Astrocyte (in vitro differentiated cells and primary cell): Measurements from ENCODE around the gene GPX1. TPM values are rescaled to one million over a fixed set of nuclear protein-coding genes. Genes with fewer than 3 reads are reported as not detected.

Experiments
- DNase-seq: peaks from one replicate; pipeline ENCODE4 v3.0.0-alpha.2; 2010; ENCODE audit warnings: low read depth
- FAIRE-seq: peaks from 2 replicates; lab custom pipeline; 2011; peaks lifted over from hg19 to GRCh38; lab: Jason Lieb, UNC
- H2AFZ ChIP-seq: 2 replicates; pipeline ENCODE4 v1.6.0; 2012; ENCODE audit warnings: low read depth, low read length, inconsistent platforms
- H3K27ac ChIP-seq: 2 replicates; pipeline ENCODE4 v1.5.1; 2011; ENCODE audit warnings: low read depth, low read length, inconsistent platforms
- H3K27me3 ChIP-seq: 2 replicates; pipeline ENCODE4 v1.6.0; 2011; ENCODE audit warnings: low read length, inconsistent platforms; ENCODE audit not compliant: insufficient read depth
- H3K36me3 ChIP-seq: 2 replicates; pipeline ENCODE4 v1.5.1; 2011; ENCODE audit warnings: low read length, inconsistent platforms; ENCODE audit not compliant: insufficient read depth
- H3K4me1 ChIP-seq: 2 replicates; pipeline ENCODE4 v1.5.1; 2011; ENCODE audit warnings: low read length, inconsistent platforms; ENCODE audit not compliant: insufficient read depth
- H3K4me2 ChIP-seq: 2 replicates; pipeline ENCODE4 v1.6.0; 2012; ENCODE audit warnings: low read length, inconsistent platforms
- H3K4me3 ChIP-seq: 2 replicates; pipeline ENCODE4 v1.5.1; 2011; ENCODE audit warnings: low read depth, mild to moderate bottlenecking, low read length, inconsistent platforms; ENCODE audit not compliant: insufficient read depth
- H3K79me2 ChIP-seq: 2 replicates; pipeline ENCODE4 v1.6.0; 2012; ENCODE audit warnings: mild to moderate bottlenecking, low read length, inconsistent platforms; ENCODE audit not compliant: insufficient read depth
- H3K9ac ChIP-seq: 2 replicates; pipeline ENCODE4 v1.6.0; 2012; ENCODE audit warnings: mild to moderate bottlenecking, low read length, inconsistent platforms
- H3K9me3 ChIP-seq: 2 replicates; pipeline ENCODE4 v1.5.1; 2012; ENCODE audit warnings: low read depth, mild to moderate bottlenecking, low read length, inconsistent platforms; ENCODE audit not compliant: insufficient read depth
- H4K20me1 ChIP-seq: 2 replicates; pipeline ENCODE4 v1.6.0; 2012; ENCODE audit warnings: low read length, inconsistent platforms; ENCODE audit not compliant: insufficient read depth
- H3K27ac Mint-ChIP-seq: one replicate; pipeline ENCODE4 v1.8.0; 2021; ENCODE audit warnings: mild to moderate bottlenecking, mixed read lengths; ENCODE audit not compliant: unreplicated experiment
- H3K27me3 Mint-ChIP-seq: one replicate; pipeline ENCODE4 v1.8.0; 2021; ENCODE audit warnings: low read depth, mixed read lengths; ENCODE audit not compliant: unreplicated experiment
- H3K36me3 Mint-ChIP-seq: one replicate; pipeline ENCODE4 v1.8.0; 2021; ENCODE audit warnings: low read depth, mixed read lengths; ENCODE audit not compliant: unreplicated experiment
- H3K4me1 Mint-ChIP-seq: one replicate; pipeline ENCODE4 v1.8.0; 2021; ENCODE audit warnings: low read depth, mixed read lengths; ENCODE audit not compliant: unreplicated experiment
- H3K4me3 Mint-ChIP-seq: one replicate; pipeline ENCODE4 v1.8.0; 2021; ENCODE audit warnings: mild to moderate bottlenecking, moderate library complexity, mixed read lengths; ENCODE audit not compliant: unreplicated experiment
- H3K9me3 Mint-ChIP-seq: one replicate; pipeline ENCODE4 v1.8.0; 2021; ENCODE audit warnings: mild to moderate bottlenecking, mixed read lengths; ENCODE audit not compliant: unreplicated experiment
- CTCF ChIP-seq: IDR thresholded peaks from 2 replicates; pipeline ENCODE4 v1.5.1; 2011; ENCODE audit warnings: low read depth, mild to moderate bottlenecking, inconsistent platforms, low read length, moderate library complexity; ENCODE audit not compliant: insufficient read depth
- EZH2 ChIP-seq: IDR thresholded peaks from 2 replicates; pipeline ENCODE4 v1.6.1; 2012; ENCODE audit warnings: mild to moderate bottlenecking, low read length, inconsistent platforms; ENCODE audit not compliant: insufficient read depth
- total RNA-seq: library from RNA; stranded (reverse); gene quantifications from 2 replicates; pipeline ENCODE4 v1.2.1, GENCODE V29; 2021

The GPX1 gene
- total RNA-seq, 1 donor from 2014 or later, result 268 TPM

- TF ChIP-seq CTCF (no peak), EZH2 (no peak)
- Histone ChIP-seq H3K36me3 (peaks cover 51% of the 10 kb centered on the region), H3K9me3 (no peaks in the 10 kb centered on the region), H3K4me3 (no peak overlapping the region), H3K79me2 (peaks cover 9% of the 10 kb centered on the region), H3K27ac (no peak overlapping the region), H3K4me2 (no peak overlapping the region), H3K9ac (no peak overlapping the region), H2AFZ (no peak overlapping the region), H3K4me1 (no peaks in the 10 kb centered on the region), H4K20me1 (peaks cover 29% of the 10 kb centered on the region), H3K27me3 (no peaks in the 10 kb centered on the region)
- Mint-ChIP-seq H3K27ac (no peak overlapping the region), H3K4me1 (no peaks in the 10 kb centered on the region), H3K4me3 (no peak overlapping the region), H3K36me3 (peaks cover 16% of the 10 kb centered on the region), H3K9me3 (no peaks in the 10 kb centered on the region), H3K27me3 (no peaks in the 10 kb centered on the region)
- DNase-seq, result no peak
- FAIRE-seq, result no peak
Measured at GRCh38 chr3:49324768-49325167, 33.4 kb downstream of the GPX1 start.

- Mint-ChIP-seq H3K27me3 (no peaks in the 10 kb centered on the region), H3K27ac (no peak overlapping the region), H3K4me3 (no peak overlapping the region), H3K4me1 (peaks cover 2% of the 10 kb centered on the region), H3K36me3 (peaks cover 13% of the 10 kb centered on the region), H3K9me3 (no peaks in the 10 kb centered on the region)
- H3K4me1 ChIP-seq, result no peaks in the 10 kb centered on the region
- FAIRE-seq, result no peak
- peaks cover 22% of the 10 kb centered on the region for H3K36me3 ChIP-seq
- no peaks in the 10 kb centered on the region for H3K79me2 ChIP-seq
- H3K4me2 ChIP-seq, result no peak overlapping the region
- H3K27me3 ChIP-seq, result no peaks in the 10 kb centered on the region
- TF ChIP-seq EZH2, result no peak
- TF ChIP-seq CTCF, result no peak
- no peak overlapping the region for H3K4me3 ChIP-seq
- H3K9me3 ChIP-seq, result no peaks in the 10 kb centered on the region
- H2AFZ ChIP-seq, result no peak overlapping the region
- no peak for DNase-seq
- H4K20me1 ChIP-seq, result peaks cover 15% of the 10 kb centered on the region
- no peak overlapping the region for H3K9ac ChIP-seq
- no peak overlapping the region for H3K27ac ChIP-seq
Measured at GRCh38 chr3:49316696-49317457, 41.3 kb downstream of the GPX1 start.
